Sigmoid colon (tissue), 7 donors: ENCODE measurements around the gene DNAH6. TPM values are rescaled to one million over a fixed set of nuclear protein-coding genes. Genes with fewer than 3 reads are reported as not detected.

Source experiments
- DNase-seq: peaks from one replicate; pipeline ENCODE4 v3.0.0-alpha.2; 2019
- H3K27ac ChIP-seq, 4 donors: fragments of 200-600 bp; sonication (generic); one replicate each; pipeline ENCODE4 v1.5.1; 2016 to 2019; ENCODE audit warnings: mild to moderate bottlenecking in 1 of 4
- H3K27me3 ChIP-seq, 3 donors: fragments of 200-600 bp; sonication (generic); one replicate each; pipeline ENCODE4 v1.5.1; 2019; ENCODE audit warnings: mild to moderate bottlenecking in 1 of 3
- H3K36me3 ChIP-seq, 4 donors: fragments of 200-600 bp; sonication (generic); one replicate each; pipeline ENCODE4 v1.5.1; 2016 to 2019
- H3K4me1 ChIP-seq, 4 donors: fragments of 200-600 bp; sonication (generic); one replicate each; pipeline ENCODE4 v1.5.1; 2017 to 2019
- H3K4me3 ChIP-seq, 4 donors: fragments of 200-600 bp; sonication (generic); one replicate each; pipeline ENCODE4 v1.5.1; 2017 to 2019; ENCODE audit warnings: mild to moderate bottlenecking in 2 of 4, moderate library complexity in 1 of 4
- H3K9me3 ChIP-seq, 4 donors: fragments of 200-600 bp in 3 of 4; sonication (generic) in 3 of 4; one replicate each; pipeline versions ENCODE4 v1.5.1 to v1.6.1; 2013 to 2019
- EP300 ChIP-seq, 4 donors: sonication (generic); formaldehyde crosslinking; IDR thresholded peaks; one replicate each; pipeline ENCODE4 v1.6.1; 2017; ENCODE audit warnings: antibody characterized with exemption in 4 of 4
- POLR2A ChIP-seq, 2 donors: fragments of 450-650 bp; IDR thresholded peaks; one replicate each; pipeline ENCODE4 v1.6.1; 2016; ENCODE audit warnings: antibody characterized with exemption in 2 of 2, mild to moderate bottlenecking in 2 of 2, moderate library complexity in 2 of 2
- POLR2AphosphoS5 ChIP-seq, 4 donors: sonication (generic); formaldehyde crosslinking; IDR thresholded peaks; one replicate each; pipeline ENCODE4 v1.6.1; 2017; ENCODE audit warnings: antibody characterized with exemption in 4 of 4
- WGBS, 2 donors: extraction: QIAGEN DNeasy Blood & Tissue Kit; methylation state at CpG; one replicate each; pipeline ENCODE4 v1.1.7; 2013; 5-methylcytosine and 5-hydroxymethylcytosine counted together
- intact Hi-C: fragments of 100-400 bp; cut with DNase I; formaldehyde crosslinking; loops from one replicate; pipeline ENCODE4 v1.15.1; 2023
- polyA plus RNA-seq, 3 donors: library from polyadenylated mRNA; stranded (reverse); fragments of 200-250 nt; gene quantifications; one replicate each; pipeline ENCODE4 v1.2.3, GENCODE V29; 2013
- total RNA-seq, 4 donors: library from RNA; depleted of rRNA; stranded (reverse); fragments of >200 nt; gene quantifications; one replicate each; pipeline ENCODE4 v1.1.0, GENCODE V29; 2016
- TF ChIP-seq, protein P1 (sequence below), 4 experiments: fragments of 450-650 bp in 3 of 4; fragments of 200-600 bp in 1 of 4; IDR thresholded peaks; one replicate each; pipeline ENCODE4 v1.5.1; 2016 to 2019; ENCODE audit warnings: antibody characterized with exemption in 4 of 4, mild to moderate bottlenecking in 3 of 4, moderate library complexity in 2 of 4
- donor health status: healthy with polysubstance abuse.
- donor health status: Bipolar disorder and iron deficiency.
- donor health status: healthy.

DNAH6 gene
- total and polyA plus RNA-seq, 7 donors: 0.20 to 0.55 (median 0.36) TPM; not detected in 2

DNA sequence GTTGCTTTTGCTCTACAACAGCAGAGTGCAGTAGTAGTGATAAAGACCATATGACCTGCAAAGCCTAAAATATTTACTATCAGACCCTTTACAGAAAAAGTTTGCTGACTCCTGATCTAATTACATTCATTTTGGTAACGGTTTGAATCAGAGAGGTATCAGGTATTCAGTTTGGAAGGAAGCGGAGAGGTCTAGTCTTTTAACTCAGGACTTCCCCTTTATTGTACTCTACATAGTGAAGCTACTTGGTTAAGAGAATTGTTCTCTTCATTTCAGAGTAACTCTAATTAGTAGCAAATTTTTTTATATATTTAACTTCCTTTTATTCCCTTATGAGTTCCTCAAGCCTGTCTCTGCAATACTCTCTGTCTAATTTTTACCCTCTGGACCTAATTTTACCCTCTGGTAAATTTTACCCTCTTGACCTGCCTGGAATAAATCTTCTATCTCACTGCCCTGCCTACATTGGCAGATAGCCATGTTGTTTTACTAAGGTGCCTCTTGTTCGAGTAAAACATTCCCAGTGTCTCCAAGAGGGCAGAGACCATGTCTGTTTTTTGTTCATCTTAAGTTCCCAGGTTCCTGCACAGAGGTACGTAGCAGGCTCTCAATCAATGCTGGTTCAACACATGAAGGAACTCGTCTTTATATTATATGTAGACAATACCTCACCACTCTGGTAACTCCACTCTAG, 170.6 kb downstream of the DNAH6 start:
- Histone ChIP-seq H3K27me3 (no peaks in the 10 kb centered on the region), H3K4me1 (no peaks in the 10 kb centered on the region), H3K36me3 (no peaks in the 10 kb centered on the region), H3K9me3 (no peaks in the 10 kb centered on the region), H3K27ac (no peak overlapping the region), H3K4me3 (no peak overlapping the region)
- intact Hi-C loops: no loop called here
- DNase-seq: no peak
- TF ChIP-seq POLR2AphosphoS5 (IDR thresholded peaks at IDR 0.05): no peak
- no peak for TF ChIP-seq POLR2A (IDR thresholded peaks at IDR 0.05)
- TF ChIP-seq, protein P1, sequence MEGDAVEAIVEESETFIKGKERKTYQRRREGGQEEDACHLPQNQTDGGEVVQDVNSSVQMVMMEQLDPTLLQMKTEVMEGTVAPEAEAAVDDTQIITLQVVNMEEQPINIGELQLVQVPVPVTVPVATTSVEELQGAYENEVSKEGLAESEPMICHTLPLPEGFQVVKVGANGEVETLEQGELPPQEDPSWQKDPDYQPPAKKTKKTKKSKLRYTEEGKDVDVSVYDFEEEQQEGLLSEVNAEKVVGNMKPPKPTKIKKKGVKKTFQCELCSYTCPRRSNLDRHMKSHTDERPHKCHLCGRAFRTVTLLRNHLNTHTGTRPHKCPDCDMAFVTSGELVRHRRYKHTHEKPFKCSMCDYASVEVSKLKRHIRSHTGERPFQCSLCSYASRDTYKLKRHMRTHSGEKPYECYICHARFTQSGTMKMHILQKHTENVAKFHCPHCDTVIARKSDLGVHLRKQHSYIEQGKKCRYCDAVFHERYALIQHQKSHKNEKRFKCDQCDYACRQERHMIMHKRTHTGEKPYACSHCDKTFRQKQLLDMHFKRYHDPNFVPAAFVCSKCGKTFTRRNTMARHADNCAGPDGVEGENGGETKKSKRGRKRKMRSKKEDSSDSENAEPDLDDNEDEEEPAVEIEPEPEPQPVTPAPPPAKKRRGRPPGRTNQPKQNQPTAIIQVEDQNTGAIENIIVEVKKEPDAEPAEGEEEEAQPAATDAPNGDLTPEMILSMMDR (IDR thresholded peaks at IDR 0.05): no peak
- no peak for TF ChIP-seq EP300 (IDR thresholded peaks at IDR 0.05)
- 19 to 42% methylated on average over 5 of the region's 5 CpGs for WGBS, 2 donors

DNA sequence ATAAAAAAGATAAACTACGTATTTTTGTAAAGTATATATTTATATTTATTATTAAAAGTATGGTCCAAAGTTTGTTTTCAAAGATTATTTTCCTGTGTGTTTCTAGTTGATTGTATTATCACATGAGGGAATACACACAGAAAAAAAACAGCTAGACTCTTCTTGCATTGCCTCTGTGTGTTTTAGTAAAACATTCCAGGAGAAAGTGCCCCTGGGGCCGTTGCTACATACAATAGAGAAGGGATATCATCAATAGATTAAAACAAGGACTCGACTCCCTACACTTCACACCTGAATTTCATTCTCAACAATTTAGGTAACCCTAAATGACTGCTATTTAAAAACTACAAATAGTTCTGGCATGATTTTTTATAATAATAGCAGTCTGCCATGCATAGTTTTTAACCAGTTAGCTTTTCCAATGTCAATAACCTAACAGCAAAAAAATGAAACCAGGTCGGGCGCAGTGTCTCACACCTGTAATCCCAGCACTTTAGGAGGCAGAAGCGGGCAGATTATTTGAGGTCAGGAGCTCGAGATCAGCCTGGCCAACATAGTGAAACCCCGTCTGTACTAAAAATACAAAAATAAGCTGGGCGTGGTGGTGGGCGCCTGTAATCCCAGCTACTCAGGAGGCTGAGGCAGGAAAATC, 171.3 kb downstream of the DNAH6 start:
- Histone ChIP-seq H3K36me3 (no peaks in the 10 kb centered on the region), H3K27me3 (no peaks in the 10 kb centered on the region), H3K4me3 (no peak overlapping the region), H3K27ac (no peak overlapping the region), H3K4me1 (no peaks in the 10 kb centered on the region), H3K9me3 (no peaks in the 10 kb centered on the region)
- TF ChIP-seq POLR2AphosphoS5 (IDR thresholded peaks at IDR 0.05): no peak
- TF ChIP-seq, protein P1 (IDR thresholded peaks at IDR 0.05): no peak
- no peak for TF ChIP-seq EP300 (IDR thresholded peaks at IDR 0.05)
- TF ChIP-seq POLR2A (IDR thresholded peaks at IDR 0.05): no peak
- WGBS, 2 donors: 69 to 85% methylated on average over 10 of the region's 10 CpGs
- DNase-seq: no peak
- intact Hi-C loops: no loop called here

DNA sequence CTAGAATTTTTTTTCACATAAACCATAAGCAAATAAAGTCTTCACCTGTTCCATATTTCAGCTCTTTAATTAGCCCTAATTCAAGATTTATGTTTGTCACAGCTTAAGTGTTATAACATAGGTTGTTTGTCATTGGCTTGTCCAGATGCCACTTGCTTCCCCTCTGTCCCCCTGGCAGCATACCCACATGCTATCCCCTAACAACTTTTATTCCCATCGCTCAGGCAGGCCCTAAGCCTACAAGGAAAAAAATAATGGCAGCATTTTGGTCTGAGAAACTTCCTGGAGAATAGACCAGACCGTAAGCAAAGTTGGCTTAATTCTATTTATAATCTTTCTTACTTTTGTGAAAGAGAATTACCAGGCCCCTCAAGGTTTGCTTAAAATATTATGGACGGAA, 173.9 kb downstream of the DNAH6 start:
- H3K36me3 ChIP-seq: no peaks in the 10 kb centered on the region

DNA sequence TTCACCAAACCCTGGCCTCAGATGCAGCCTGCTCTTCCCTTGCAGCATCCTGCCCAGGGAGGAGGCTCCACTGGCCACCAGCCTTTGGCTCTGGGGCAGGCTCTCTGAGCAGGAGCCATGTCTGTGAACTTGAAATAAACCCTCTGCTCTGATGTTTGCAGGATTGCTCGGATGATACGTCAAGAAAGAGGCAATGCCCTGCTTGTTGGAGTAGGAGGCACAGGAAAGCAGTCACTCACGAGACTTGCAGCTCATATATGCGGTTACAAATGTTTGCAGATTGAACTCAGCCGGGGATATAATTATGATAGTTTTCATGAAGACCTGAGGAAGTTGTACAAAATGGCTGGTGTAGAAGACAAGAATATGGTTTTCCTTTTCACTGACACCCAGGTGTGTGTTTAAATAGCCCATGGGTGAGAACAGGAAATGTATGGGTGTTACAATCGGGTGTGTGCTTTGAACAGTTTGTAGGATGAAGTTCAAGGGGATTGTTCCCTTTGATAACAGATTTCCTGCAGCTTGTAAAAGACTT, 177.9 kb downstream of the DNAH6 start:
- Histone ChIP-seq H3K4me3 (no peak overlapping the region), H3K4me1 (no peaks in the 10 kb centered on the region), H3K27ac (no peak overlapping the region), H3K27me3 (no peaks in the 10 kb centered on the region), H3K9me3 (no peaks in the 10 kb centered on the region), H3K36me3 (no peaks in the 10 kb centered on the region)
- no peak for DNase-seq
- intact Hi-C loops: no loop called here
- no peak for TF ChIP-seq EP300 (IDR thresholded peaks at IDR 0.05)
- TF ChIP-seq, protein P1 (IDR thresholded peaks at IDR 0.05): no peak
- TF ChIP-seq POLR2AphosphoS5 (IDR thresholded peaks at IDR 0.05): no peak
- TF ChIP-seq POLR2A (IDR thresholded peaks at IDR 0.05): no peak
- WGBS, 2 donors: 8 to 19% methylated on average over 6 of the region's 6 CpGs

More for the DNA sequence above, 173.9 kb downstream of the DNAH6 start:
- H3K4me3 ChIP-seq: no peak overlapping the region
- H3K9me3 ChIP-seq: no peaks in the 10 kb centered on the region
- H3K4me1 ChIP-seq: no peaks in the 10 kb centered on the region
- no peak overlapping the region for H3K27ac ChIP-seq
- no peaks in the 10 kb centered on the region for H3K27me3 ChIP-seq
- TF ChIP-seq POLR2AphosphoS5 (IDR thresholded peaks at IDR 0.05) (no peak), POLR2A (IDR thresholded peaks at IDR 0.05) (no peak), EP300 (IDR thresholded peaks at IDR 0.05) (no peak)
- TF ChIP-seq, protein P1 (IDR thresholded peaks at IDR 0.05): no peak
- no peak for DNase-seq
- intact Hi-C loops: no loop called here
- 44 to 72% methylated on average over 3 of the region's 3 CpGs for WGBS, 2 donors
